GM19455 (cell line): Measurements from ENCODE around the gene ITPRID1.

Experiments used
- ATAC-seq: cut with Tn5 transposase; IDR thresholded peaks from one replicate; pipeline ENCODE4 v1.9.1; 2021; ENCODE audit not compliant: unreplicated experiment

ITPRID1 gene

DNA sequence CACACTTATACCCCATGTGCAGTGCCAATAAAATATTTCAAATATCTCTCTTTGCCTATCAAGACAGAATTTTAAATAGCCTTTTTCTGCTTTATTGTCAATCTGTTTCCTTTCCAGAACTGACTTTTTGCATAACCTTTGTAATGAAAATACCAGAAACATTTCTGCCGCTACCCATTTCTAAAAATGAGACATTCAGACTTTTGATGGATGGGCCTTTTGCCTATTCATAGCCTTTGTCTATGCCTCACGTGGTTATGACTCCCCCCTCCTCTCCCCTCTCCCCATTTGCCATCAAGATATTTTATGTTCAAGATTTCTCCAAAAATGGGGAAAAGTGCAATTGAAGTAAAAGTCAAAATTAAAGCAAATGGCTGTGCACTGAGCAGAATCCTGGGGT is 179.0 kb downstream of the ITPRID1 start:
- no peak for ATAC-seq

GRCh38 chr7:31695859-31696614 is 182.1 kb downstream of the ITPRID1 start:
- no peak for ATAC-seq

DNA sequence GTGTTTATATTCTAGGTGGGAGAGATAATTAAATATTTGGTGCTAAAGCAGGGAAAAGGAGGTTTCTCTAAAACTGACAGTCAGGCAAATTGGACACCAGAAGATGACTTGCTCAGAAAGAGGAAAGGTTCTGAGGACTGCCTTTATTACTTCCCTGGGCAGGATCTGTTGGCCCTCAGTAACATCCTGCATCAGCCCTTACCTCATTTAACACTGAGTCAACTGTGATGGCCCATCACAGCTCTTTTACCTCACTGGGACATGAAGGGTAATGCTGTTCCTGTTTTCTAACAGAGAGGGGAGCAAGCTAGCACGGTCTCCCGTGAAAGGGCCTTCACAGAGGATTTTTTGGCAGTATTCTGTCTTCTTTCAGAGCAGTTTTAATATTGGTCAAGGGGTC is 185.2 kb downstream of the ITPRID1 start:
- ATAC-seq = no peak

DNA sequence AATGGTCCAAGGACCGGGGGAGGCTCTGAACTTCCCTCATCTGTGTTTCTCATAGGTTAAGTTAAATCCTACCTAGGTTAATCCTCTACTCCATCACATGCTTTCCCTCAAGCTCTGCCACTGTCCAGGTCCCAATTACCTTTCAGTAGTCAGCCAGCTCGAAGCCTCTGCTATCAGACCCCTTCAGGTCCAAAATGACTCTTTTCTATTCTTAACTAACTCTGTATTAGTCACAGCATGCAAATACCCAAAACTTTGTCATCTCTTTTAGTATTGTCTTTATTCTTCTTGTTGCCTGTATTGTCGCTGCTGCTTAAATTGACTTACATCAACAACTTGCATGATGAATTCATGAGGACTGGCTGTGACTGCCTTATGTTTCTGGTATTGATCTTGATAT is 188.5 kb downstream of the ITPRID1 start:
- no peak for ATAC-seq

GRCh38 chr7:31705377-31705776 is 191.5 kb downstream of the ITPRID1 start:
- ATAC-seq = peak; percentile 59

DNA sequence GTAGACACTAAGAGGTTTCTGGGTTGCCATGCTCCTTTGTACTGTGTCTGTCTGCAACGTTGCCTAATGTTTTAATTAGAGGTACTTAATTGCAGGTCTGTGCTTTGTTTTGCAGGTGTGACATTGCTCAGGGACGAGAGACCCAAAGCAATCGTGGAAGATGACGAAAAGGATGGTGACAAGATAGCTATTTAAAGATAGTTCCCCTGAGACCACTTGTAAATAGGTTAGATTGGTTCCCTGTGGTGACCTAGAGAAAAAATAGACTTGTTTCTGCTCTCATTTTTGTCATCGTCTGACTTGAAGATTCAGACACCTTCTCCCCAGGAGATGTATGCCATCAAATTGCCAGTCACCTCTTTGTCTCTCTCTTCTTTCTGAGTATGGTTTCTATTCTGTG is 193.2 kb downstream of the ITPRID1 start:
- ATAC-seq = no peak
